Activated naive CD4-positive, alpha-beta T cell treated with anti-CD3 and anti-CD28 coated beads, Interleukin-2, amount 50 U/mL, for 24 hours (primary cell): ENCODE results near the gene TGIF2.
"Not testable (repeated sequence)": the region's sequence is repeated elsewhere in the genome, so short reads cannot be mapped to it uniquely, and the experiment has no call there.

ENCODE experiments used
- H3K27ac Mint-ChIP-seq: one replicate; pipeline ENCODE4 v1.8.0; 2021; ENCODE audit warnings: mild to moderate bottlenecking, mixed read lengths
- H3K27me3 Mint-ChIP-seq: one replicate; pipeline ENCODE4 v1.8.0; 2021; ENCODE audit warnings: mixed read lengths
- H3K36me3 Mint-ChIP-seq: one replicate; pipeline ENCODE4 v1.8.0; 2021; ENCODE audit warnings: mixed read lengths
- H3K4me1 Mint-ChIP-seq: one replicate; pipeline ENCODE4 v1.8.0; 2021; ENCODE audit warnings: mixed read lengths
- H3K4me3 Mint-ChIP-seq: one replicate; pipeline ENCODE4 v1.8.0; 2021; ENCODE audit warnings: mild to moderate bottlenecking, mixed read lengths
- H3K9me3 Mint-ChIP-seq: one replicate; pipeline ENCODE4 v1.8.0; 2021; ENCODE audit warnings: mixed read lengths

Gene TGIF2

GRCh38 chr20:36543184-36544133 is 29.9 kb upstream of the TGIF2 start:
- Mint-ChIP-seq H3K36me3 (no peaks in the 10 kb centered on the region), H3K27ac (no peak overlapping the region), H3K9me3 (no peaks in the 10 kb centered on the region), H3K27me3 (no peaks in the 10 kb centered on the region), H3K4me3 (no peak overlapping the region), H3K4me1 (no peaks in the 10 kb centered on the region)

- H3K4me3 Mint-ChIP-seq: no peak overlapping the region
Observed at GRCh38 chr20:36544134-36545018, 29.0 kb upstream of the TGIF2 start.

GRCh38 chr20:36546111-36546736 is 27.2 kb upstream of the TGIF2 start:
- H3K9me3 Mint-ChIP-seq: no peaks in the 10 kb centered on the region
- no peak overlapping the region for H3K27ac Mint-ChIP-seq
- H3K4me3 Mint-ChIP-seq: no peak overlapping the region
- H3K4me1 Mint-ChIP-seq: no peaks in the 10 kb centered on the region
- no peaks in the 10 kb centered on the region for H3K36me3 Mint-ChIP-seq
- no peaks in the 10 kb centered on the region for H3K27me3 Mint-ChIP-seq

More at GRCh38 chr20:36544134-36545018, 29.0 kb upstream of the TGIF2 start:
- no peaks in the 10 kb centered on the region for H3K4me1 Mint-ChIP-seq
- no peak overlapping the region for H3K27ac Mint-ChIP-seq
- H3K9me3 Mint-ChIP-seq: no peaks in the 10 kb centered on the region
- H3K27me3 Mint-ChIP-seq: no peaks in the 10 kb centered on the region
- H3K36me3 Mint-ChIP-seq: no peaks in the 10 kb centered on the region

GRCh38 chr20:36547186-36548005 is 26.0 kb upstream of the TGIF2 start:
- Mint-ChIP-seq H3K27me3 (no peaks in the 10 kb centered on the region), H3K27ac (no peak overlapping the region), H3K36me3 (no peaks in the 10 kb centered on the region), H3K4me1 (no peaks in the 10 kb centered on the region), H3K4me3 (no peak overlapping the region), H3K9me3 (no peaks in the 10 kb centered on the region)

GRCh38 chr20:36548006-36548315 is 25.4 kb upstream of the TGIF2 start:
- no peak overlapping the region for H3K4me3 Mint-ChIP-seq
- H3K9me3 Mint-ChIP-seq: no peaks in the 10 kb centered on the region
- no peak overlapping the region for H3K27ac Mint-ChIP-seq
- H3K27me3 Mint-ChIP-seq: no peaks in the 10 kb centered on the region
- no peaks in the 10 kb centered on the region for H3K4me1 Mint-ChIP-seq
- H3K36me3 Mint-ChIP-seq: no peaks in the 10 kb centered on the region

- Mint-ChIP-seq H3K36me3 (no peaks in the 10 kb centered on the region), H3K4me3 (no peak overlapping the region), H3K9me3 (no peaks in the 10 kb centered on the region), H3K27me3 (no peaks in the 10 kb centered on the region), H3K27ac (no peak overlapping the region), H3K4me1 (no peaks in the 10 kb centered on the region)
Observed at GRCh38 chr20:36548704-36549627, 24.4 kb upstream of the TGIF2 start.

- Mint-ChIP-seq H3K4me3 (no peak overlapping the region), H3K4me1 (no peaks in the 10 kb centered on the region), H3K27ac (no peak overlapping the region), H3K36me3 (no peaks in the 10 kb centered on the region), H3K9me3 (no peaks in the 10 kb centered on the region), H3K27me3 (no peaks in the 10 kb centered on the region)
Observed at GRCh38 chr20:36549628-36549941, 23.8 kb upstream of the TGIF2 start.

GRCh38 chr20:36549942-36550789 is 23.2 kb upstream of the TGIF2 start:
- H3K27me3 Mint-ChIP-seq: no peaks in the 10 kb centered on the region
- H3K4me1 Mint-ChIP-seq: peaks cover under 1% of the 10 kb centered on the region
- no peak overlapping the region for H3K27ac Mint-ChIP-seq
- H3K4me3 Mint-ChIP-seq: no peak overlapping the region
- no peaks in the 10 kb centered on the region for H3K9me3 Mint-ChIP-seq
- H3K36me3 Mint-ChIP-seq: no peaks in the 10 kb centered on the region

- Mint-ChIP-seq H3K27ac (no peak overlapping the region), H3K9me3 (no peaks in the 10 kb centered on the region), H3K27me3 (no peaks in the 10 kb centered on the region), H3K36me3 (no peaks in the 10 kb centered on the region), H3K4me1 (peaks cover 4% of the 10 kb centered on the region), H3K4me3 (no peak overlapping the region)
Observed at GRCh38 chr20:36550790-36551299, 22.6 kb upstream of the TGIF2 start.

GRCh38 chr20:36555248-36555647 is 18.1 kb upstream of the TGIF2 start:
- Mint-ChIP-seq H3K4me1 (peaks cover 12% of the 10 kb centered on the region), H3K27ac (no peak overlapping the region), H3K9me3 (no peaks in the 10 kb centered on the region), H3K4me3 (no peak overlapping the region), H3K36me3 (no peaks in the 10 kb centered on the region), H3K27me3 (no peaks in the 10 kb centered on the region)

- Mint-ChIP-seq H3K4me1 (peaks cover 4% of the 10 kb centered on the region), H3K4me3 (no peak overlapping the region), H3K9me3 (no peaks in the 10 kb centered on the region), H3K27ac (no peak overlapping the region), H3K36me3 (peaks cover 2% of the 10 kb centered on the region), H3K27me3 (no peaks in the 10 kb centered on the region)
Observed at GRCh38 chr20:36562724-36563123, 10.7 kb upstream of the TGIF2 start.

- H3K27ac Mint-ChIP-seq: no peak overlapping the region
- H3K36me3 Mint-ChIP-seq: peaks cover 2% of the 10 kb centered on the region
- no peaks in the 10 kb centered on the region for H3K9me3 Mint-ChIP-seq
- H3K4me1 Mint-ChIP-seq: peaks cover 4% of the 10 kb centered on the region
- H3K27me3 Mint-ChIP-seq: no peaks in the 10 kb centered on the region
- no peak overlapping the region for H3K4me3 Mint-ChIP-seq
Observed at GRCh38 chr20:36563374-36563773, 10.0 kb upstream of the TGIF2 start.

- H3K36me3 Mint-ChIP-seq, H3K27ac Mint-ChIP-seq, H3K9me3 Mint-ChIP-seq, H3K4me1 Mint-ChIP-seq, H3K4me3 Mint-ChIP-seq, H3K27me3 Mint-ChIP-seq: not testable (repeated sequence)
Observed at GRCh38 chr20:36564078-36564725, 9.2 kb upstream of the TGIF2 start.
